Stimulated activated CD4-positive, alpha-beta T cell treated with anti-CD3 and anti-CD28 coated beads, Interleukin-1b, Interleukin-23, amount 100 ng/mL, for 24 hours (primary cell): ENCODE data around the gene PDYN.

Source experiments
- DNase-seq, 4 experiments: peaks; one replicate each; pipeline ENCODE4 v3.0.0-alpha.2; 2020; ENCODE audit warnings: low read depth in 4 of 4, low spot score in 1 of 4

PDYN gene

DNA sequence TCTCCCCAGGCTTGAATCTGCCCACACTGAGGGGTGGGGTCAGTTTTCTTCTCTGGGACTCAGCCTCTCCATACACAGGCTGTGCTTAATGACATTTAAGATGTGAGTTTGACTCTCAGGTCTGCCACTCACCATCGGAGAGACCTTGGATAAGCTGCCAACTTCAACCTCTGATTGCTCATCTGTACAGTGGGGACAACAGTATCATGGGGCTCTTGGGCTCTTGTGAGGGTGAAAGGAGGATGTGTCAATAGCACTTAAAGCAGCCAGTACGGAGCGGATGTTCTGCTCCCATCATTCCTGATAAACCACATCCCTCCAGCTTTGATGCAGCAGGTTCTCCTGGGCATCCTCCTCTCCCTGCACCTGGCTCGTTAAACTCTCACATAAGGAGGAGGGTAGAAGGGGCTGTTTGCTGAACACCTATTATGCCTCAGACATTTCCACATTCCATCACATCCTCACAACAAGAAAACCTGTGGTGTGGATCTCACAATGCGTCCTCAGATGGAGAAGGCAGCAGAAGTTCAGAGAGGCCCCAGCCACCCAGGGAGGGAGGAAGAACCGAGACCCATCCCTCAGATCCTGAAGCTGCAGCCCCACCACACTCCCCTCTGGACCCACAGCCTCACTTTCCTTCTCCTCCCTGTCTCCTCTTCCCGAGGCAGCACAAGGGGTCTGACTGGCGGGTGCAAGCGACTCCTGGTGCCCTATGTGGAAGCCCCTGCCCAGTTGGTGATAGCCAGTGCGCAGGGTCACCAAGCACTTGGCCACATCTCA is 1.9 kb upstream of the PDYN start:
- no peak for DNase-seq

DNA sequence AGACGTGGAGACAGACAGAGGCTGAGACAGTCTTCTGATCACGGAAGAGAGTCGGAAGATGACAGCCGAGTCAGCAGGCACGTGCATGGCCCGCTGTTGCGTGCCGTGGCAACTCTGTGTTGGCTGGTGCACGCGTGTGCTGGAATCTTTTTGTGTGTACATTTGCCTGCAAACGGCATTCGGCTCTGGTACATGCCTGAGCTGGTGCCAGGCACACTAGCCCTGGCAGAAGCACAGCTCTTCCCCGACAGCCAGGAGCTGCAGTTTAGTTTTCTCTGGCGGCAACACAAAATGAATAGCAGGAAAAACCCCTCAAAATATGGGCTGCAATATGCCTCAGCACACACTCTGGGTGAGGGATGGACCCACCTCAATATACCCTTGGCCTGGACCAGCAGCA is 769 bp upstream of the PDYN start:
- no peak for DNase-seq

DNA sequence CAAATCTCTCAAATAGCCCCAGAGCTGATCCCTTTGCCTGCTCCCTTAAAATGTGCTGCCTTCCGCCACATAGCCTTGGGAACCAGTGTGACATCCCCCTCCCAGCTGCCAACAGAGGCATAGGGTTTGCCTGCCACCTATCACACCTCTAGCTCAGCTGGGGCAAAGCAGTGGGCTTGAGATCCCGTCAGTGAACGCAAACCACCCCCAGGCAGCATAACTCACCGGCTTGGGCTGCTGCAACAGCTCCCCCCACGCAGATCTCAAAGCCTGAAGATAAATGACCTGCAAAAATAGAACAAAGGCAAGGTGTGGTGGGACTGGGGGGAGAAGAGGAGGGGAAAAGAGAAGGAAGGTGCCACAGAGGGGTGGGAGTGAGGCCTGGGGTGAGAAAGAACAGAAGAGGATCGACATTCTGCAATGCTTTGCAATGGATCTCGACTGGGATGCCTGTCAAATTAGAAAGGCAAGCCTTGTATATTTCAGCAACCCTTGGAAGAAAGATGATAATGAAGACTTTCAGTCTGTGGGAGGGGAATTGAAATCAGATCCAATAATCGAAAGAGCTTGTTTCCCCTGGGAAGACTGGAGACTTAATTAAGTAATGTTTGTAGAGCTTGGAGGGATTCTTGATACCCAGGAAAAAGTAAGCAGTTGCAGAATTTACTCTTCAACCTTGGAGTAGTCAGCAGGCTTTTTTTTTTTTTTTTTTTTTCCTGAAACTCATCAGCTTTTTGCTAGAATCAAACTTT is 1.3 kb downstream of the PDYN start:
- no peak for DNase-seq

DNA sequence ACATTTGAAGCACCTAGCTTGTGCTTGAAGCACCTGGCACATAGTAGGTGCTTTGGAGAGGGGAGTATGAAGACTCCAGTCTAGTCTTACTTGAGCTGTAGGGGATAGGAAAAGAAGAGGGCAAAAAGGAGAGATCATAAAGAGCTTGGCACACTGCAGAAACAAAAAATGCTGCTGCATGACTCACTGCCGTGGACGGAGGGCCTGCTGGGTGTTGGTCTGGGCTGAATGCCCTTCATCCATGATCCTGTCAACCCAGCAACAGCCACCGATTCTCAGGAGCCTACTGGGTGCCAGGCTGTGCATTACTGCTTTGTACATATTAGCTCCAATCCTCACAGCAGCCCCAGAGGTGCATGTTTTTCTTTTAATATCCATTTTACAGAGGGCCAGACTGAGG is 6.0 kb downstream of the PDYN start:
- DNase-seq, result no peak

DNA sequence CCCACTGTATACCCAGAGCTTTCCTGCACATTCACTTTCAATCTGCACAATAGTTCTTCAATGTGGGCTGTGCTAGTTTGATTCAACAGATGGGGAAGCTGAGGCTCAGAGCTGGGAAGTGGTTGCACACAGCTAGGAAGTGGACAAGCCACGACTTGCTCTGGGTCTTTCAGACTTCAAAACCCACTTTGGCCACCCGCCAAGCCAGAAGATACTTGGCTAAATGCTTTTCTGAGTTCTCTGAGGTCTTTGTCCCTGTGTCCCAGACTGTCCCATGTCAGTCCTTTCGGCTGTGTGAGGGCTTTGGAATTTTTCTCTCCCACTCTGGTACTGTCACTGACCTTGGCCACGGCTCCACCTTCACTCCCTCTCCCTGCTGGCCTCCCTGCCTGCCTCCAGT is 10.6 kb downstream of the PDYN start:
- DNase-seq, result no peak

DNA sequence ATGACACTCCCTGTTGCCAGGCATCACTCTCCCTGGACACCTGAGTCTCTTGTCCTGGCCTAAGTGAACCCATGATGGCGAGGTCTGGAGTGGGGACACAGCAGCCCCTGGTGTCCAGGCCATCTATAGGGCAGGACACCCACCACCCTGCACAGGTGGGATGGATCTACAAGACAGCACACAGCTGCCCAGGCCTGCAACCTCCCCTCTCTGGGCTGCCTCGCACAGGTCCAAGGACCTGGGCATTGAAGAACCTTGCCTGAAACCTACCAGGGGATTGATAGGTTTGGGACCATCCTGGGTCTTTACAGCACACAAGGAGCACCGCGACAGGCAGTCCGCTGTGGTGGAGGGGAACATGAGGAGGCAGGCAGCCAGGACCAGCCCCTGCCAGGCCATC is 11.2 kb downstream of the PDYN start:
- DNase-seq, result no peak

DNA sequence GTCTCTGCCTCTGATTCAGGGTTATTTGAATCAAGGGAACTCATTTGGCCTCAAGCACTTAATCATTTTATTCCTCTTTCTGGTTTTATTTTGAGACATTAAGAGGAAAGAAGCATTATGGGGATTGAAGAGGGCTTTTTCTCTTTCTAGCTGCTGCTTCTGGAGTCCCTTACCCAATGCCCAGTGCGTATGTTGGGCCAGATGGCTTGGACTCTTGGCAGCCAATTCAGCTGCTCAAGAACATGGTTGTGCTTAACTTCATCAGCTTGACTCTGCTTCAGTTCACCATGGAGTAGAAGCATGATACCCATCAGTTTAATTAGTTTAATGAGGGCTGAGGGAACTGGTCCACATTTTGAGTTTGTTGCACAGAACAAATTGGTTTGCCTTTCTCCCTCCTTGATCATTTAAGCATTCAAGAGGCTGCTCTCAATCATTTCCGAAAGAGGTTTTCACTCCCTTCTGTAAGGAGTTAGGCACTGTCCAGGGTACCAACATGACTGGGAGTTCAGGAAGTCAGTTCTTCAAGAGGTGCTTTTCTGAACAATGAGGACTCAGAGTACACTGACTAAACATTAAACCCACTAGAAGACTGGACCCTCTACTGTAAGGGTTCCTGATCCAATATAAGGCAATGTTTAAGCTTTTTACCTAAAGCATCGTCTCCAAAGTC is 14.6 kb downstream of the PDYN start:
- no peak for DNase-seq

DNA sequence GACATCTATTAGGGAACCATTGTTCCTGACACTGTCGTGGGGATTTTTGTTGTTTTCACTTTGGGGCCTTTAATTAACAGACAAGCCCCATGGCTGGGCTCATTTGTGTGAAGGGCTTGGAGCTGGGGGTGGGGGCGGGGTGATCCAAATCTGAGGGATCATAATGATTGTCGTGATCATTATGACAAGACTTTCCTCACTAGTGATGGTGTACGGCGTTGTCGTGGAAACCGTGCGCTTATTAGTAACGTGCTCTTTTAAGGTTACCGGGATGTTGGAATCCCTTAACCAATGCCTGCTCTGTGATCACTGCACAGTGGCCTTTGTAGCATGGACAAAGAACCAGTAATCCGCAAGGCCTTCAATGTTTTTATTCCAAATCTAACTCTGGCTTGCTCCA is 18.6 kb downstream of the PDYN start:
- no peak for DNase-seq

DNA sequence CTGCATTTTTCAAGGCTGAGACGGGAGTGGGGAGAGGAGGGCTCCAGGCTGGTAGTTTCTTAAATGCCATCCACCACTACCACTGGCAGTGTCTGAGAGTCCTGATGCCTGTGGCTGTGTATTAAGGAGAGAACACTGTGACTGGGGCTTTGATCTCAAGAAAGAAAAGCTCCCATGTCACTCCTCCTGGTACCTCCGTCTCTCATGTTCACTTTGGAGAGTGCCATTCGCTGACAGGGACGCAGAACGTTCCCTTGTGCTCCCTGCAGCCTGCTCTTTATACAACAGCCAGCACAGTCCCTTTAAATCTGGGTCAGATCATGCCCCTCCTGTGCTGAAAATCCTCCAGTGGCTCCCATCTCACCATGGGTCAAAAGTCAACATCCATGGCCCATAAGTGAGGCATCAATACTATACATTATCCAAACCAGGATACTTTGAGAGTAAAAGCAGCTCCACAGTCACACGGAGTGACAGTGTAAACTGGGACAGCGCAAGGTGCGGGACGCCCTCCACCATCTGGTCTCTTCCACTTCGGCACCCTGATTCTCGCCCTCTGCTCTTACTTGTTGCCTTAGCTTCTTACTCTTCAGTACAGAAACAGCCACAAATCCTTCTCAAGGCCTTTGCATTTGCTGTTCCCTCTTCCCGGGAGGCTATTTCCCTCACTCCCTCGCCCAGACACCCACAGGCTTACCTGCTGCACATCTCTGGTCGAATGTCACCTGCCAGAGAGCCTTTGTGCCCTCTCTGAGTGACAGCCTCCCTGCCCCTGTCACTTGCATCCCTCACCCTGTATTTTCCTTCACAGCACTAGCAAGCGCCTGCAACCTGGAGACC is 20.0 kb downstream of the PDYN start:
- DNase-seq, result no peak

DNA sequence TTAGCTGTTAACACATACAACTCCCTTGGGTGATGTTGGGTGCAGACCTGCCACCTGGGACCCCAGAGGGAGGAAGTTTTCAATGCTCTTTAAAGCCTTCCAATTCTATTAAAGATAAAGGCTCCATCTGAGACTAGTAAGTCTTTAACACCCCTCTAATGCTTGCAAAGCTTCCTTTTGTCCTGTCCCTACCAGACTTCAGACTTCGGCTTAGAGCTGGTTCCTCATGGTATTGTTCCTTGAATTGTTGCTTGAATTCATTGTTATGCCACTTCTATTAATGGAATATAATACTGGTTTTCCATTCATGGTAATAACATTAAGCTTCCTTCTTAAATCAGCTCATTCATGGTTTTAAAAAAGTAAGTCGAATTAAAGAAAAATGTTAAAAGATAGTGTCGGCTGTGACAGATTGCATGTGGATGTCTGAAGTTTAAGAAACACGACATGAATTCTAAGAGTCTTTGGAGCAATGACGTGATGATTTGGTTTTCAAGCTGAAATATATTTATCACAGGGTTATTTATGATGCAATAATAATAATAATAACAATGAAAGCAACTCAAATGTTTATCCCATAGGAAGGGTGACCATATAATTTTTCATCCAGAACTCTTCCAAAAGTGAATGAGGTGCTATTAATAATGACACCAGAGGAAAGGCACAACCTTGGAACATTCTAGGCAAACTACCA is 21.8 kb downstream of the PDYN start:
- DNase-seq, result no peak

DNA sequence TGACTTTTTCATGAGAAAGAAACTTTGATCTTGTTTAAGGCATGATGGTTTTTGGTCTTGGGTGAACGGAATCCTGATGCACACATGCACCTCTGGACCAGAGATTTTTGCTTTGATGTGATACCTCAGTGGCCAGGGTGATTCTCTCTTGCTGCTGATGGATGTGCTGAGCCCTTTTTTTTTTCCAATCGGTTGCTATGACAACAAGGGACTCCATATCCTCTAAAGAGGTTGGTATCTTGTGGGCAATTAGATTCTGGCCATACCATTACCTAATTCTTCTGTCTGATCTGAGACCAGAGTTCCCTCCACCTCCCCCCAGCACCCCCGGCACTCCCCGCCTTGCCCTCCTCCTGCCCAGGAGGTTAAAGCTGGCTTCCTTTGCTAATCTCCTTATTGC is 24.9 kb downstream of the PDYN start:
- DNase-seq, result no peak

DNA sequence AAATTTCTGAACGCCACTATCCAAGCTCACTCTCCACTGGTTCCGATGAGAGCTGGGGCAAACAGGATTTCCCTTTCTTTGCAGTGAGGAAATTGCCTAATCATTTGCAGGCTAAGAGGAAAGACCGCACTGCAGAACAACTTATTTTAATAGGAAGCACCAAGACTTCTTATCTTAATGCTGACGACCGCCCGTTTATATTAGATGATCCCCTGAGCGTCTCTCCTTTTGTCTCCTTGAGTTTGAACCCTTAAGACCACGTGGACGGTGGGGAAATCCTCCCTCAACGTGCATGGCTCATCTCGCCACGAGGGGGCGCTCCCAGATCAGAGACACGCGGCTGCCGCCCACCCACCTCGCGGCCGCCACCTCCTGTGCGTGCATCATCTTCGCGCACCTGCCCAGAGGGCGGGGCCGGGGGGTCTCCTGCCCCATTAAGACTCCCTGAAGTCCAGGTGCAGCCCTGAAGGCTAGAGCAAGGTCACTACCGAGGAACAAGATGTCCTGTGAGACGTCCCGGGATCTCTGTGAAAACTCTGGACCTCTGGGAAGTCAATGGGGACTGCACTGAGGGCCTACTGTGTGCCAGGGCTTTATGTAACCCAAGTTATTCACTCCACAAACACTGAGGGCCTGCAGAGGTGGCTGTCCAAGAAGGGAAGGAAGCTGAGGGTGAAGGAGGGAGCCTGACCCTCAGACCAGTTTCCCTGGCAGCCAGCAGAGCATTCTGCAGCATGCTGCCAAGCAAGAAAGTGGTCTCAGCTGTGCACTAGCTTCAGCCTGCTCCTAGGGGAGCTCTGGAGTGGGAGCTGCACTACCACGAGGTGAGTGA is 28.1 kb downstream of the PDYN start:
- peak; percentile 79 to 89 (median 86) for DNase-seq

DNA sequence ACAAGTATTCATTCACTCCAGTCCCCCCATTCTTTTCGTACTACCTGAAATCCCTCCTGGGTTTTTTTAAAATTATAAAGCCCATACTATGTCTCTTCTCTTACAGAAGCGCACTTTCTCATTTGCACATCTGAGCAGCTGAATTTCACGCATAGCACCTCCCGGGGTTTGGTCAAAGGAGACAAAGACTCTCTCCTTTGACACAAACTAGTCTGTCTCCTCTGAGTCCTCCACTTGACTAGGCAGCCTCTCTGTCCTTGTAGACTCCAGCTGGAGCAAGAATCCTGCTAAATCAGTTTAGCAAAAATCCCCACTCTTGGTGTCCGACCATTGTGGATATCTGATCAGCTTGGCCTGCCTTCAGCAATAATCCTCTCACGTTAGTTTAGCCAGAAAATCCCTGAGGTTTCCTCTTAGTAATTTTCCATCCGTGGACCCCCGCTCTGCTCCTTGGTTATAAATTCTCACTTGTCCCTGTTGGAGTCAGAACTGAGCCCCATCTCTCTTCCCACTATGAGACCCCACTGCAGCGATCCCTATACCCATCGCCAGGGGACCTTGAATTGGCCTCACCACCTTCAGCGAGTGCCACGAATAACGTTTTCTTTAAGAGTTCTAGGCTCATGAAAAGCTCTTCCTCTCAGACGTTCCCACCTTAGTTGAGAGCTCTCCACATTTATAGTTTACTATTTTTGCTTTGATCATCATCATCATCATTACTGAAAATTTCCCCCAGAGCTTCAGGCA is 29.0 kb downstream of the PDYN start:
- peak in 1 of 4 experiments; percentile 8 for DNase-seq

DNA sequence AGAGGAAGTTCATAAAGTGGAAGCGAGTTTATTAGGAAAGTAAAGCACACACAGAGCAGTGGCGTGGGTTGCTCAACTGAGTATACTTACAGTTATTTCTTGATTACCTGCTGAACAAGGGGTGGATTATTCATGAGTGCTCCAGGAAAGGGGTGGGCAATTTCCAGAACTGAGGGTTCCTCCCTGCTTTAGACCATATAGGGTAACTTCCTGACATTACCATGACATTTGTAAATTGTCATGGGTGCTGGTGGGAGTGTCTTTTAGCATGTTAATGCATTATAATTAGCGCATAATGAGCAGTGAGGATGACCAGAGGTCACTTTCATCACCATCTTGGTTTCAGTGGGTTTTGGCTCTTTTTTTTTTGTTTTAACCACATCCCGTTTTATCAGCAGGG is 29.8 kb downstream of the PDYN start:
- DNase-seq, result no peak

DNA sequence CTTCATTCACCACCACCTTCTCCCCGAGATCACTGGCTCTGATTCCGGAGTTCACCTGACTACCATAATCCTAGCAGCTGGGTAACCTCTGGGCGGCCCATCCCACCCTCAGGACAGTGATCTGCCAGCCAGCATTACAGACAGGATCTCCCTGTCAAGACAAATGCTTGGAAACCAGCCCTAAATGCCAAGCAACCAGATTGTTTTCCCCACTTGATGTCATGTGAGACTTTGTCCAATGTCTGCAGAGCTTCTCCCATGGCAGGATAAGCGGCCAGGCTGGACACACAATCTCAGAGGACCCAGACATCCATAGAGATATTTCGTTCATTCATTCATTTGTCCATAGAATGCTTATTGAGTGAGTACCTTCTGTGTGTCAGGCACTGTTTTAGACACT is 32.5 kb downstream of the PDYN start:
- DNase-seq, result no peak

DNA sequence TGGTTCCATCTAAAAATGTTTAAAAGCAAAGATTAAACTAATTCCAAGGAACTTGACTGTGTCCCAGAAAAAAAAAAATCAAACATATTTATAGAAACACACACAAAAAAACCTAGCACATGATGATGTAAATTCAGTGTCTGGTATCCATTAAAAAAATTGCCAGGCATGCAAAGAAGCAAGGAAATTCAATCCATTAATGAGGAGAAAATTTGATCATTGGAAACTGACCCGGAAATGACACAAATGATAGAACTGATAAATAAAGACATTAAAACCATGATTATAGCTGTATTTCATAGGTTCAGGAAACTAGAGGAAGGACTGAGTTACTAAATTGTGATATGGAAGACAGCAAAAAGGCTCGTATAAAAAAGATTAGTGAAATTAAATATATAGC is 34.7 kb downstream of the PDYN start:
- DNase-seq, result no peak

DNA sequence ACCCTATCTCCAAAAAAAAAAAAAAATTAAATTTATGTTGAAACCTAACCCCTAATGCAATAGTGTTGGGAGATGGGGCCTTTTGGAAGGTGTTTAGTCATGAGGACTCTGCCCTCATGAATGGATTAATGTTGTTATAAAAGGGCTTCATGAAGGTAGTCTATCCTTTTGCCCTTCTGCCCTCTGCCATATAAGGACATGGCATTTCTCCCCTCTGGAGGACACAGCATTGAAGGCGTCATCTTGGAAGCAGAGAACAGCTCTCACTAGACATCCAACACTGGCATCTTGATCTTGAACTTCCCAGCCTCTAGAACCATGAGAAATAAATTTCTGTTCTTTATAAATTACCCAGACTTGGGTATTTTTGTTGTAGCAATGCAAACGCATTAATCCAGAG is 35.4 kb downstream of the PDYN start:
- no peak for DNase-seq

DNA sequence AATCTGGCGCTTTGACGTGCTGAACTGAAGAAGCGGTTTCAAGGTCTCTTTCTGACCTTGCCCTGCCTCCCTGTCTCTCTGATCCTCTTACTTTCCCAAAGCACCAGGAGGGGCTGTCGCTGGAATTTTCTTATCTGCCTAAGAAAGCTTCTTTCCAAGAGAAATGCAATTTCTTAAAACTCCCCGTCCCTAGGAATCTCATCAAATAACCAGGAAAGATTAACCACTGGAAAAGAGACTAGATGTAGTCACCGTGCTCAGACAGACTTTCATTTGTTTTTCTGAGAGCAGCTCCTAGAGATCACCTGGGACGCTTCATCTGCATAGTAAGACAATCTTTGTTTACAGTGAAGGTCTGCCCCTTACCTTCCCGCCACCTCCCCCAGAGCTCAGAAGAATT is 38.6 kb downstream of the PDYN start:
- DNase-seq, result no peak

DNA sequence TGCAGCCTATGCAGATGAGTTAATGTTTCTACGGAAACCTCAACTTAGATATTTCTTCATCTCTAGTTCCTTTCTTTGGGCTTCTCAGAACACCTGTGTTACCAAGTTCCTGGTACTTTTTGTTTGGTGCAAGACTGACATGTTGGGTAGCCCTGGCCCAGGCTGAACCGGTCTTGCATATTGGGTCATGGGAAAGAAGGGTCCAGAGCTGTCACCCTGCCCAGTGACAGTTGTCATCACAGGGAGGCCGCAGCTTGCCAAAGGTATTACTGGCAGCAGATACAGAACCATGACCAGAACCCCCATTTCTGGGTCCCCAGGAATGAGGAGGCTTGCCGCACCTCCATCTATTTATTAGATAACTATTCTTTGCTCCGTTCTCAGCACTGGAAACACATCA is 40.2 kb downstream of the PDYN start:
- DNase-seq, result no peak
